Erythroblast (primary cell): ENCODE data around the gene FRK.

ENCODE experiments used
- GATA1 ChIP-seq: IDR thresholded peaks from 2 replicates; pipeline ENCODE4 v1.6.1; 2011; ENCODE audit warnings: low read depth, mild to moderate bottlenecking, control low read depth, low read length, moderate library complexity
- POLR2A ChIP-seq: IDR thresholded peaks from 2 replicates; pipeline ENCODE4 v1.6.1; 2011; ENCODE audit warnings: mild to moderate bottlenecking, low read length

GRCh38 chr6:116034327-116034726, 26.4 kb downstream of the FRK start:
- no peak for TF ChIP-seq POLR2A
- TF ChIP-seq GATA1: no peak
